ENCODE data around the gene DTX3.

DNA sequence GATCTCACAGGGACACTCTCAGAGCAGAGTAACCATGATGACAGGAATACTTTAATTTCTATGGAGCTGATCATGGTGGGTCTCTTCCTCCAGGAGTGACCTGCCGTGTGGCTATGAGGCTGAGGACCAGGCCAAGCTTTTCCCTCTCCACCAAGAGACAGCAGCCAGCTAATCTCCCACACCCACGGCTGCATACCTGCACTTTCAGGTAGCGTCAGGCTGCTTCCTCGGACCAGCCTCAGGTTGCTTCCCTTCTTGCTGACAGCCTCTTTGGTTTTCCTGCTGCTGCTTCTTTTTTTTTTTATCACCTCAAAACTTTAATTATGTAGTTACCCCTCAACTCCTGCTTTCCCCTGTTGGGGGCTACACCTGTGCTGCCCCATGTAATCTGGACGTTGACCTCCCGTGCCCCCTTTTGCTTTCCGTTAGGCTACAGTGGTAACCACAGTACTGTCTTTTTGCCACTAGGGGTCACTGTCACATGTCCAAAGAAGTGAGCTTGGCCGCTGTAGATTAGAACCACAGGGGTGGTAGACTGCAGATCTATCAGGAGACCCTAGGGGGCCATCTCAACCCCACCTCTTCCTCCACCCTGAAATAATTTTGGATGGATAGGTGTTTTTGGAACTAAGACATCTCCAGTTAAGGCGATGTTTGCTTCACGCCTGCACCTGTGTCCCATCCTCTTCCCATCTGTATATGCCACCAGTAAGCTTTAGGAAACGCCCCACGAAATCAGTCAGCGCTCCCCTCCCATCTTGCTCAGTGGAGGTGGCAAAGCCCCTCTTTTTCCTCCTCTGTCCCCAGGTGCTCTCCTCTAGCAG lies 21.4 kb upstream of the DTX3 start:
- TF ChIP-seq FOXM1 (IDR thresholded peaks at IDR 0.05; ENCODE audit: borderline replicate concordance) (no peak), BHLHE40 (IDR thresholded peaks at IDR 0.05; ENCODE audit: borderline replicate concordance) (no peak), ELF4 (IDR thresholded peaks at IDR 0.05) (no peak), FOXK2 (IDR thresholded peaks at IDR 0.05) (no peak), HDGF (IDR thresholded peaks at IDR 0.05; ENCODE audit: borderline replicate concordance) (no peak), FOXA1 (IDR thresholded peaks at IDR 0.05) (no peak)
